Measurements from ENCODE around the gene PHIP. TPM values are rescaled to one million over a fixed set of nuclear protein-coding genes. Genes with fewer than 3 reads are reported as not detected.

The PHIP gene
- total RNA-seq, 1 donor from 2014 or later = 60.0 TPM

- Mint-ChIP-seq H3K4me1 (ENCODE audit: low read depth, unreplicated experiment) (no peaks in the 10 kb centered on the region), H3K9me3 (ENCODE audit: unreplicated experiment) (no peaks in the 10 kb centered on the region), H3K27me3 (ENCODE audit: unreplicated experiment) (no peaks in the 10 kb centered on the region), H3K36me3 (ENCODE audit: unreplicated experiment) (no peaks in the 10 kb centered on the region), H3K4me3 (ENCODE audit: unreplicated experiment) (no peak overlapping the region), H3K27ac (ENCODE audit: unreplicated experiment) (no peak overlapping the region)
- no peak for TF ChIP-seq CTCF (IDR thresholded peaks at IDR 0.05; ENCODE audit: partially characterized antibody, unreplicated experiment)
- DNase-seq = no peak
Observed at GRCh38 chr6:79005497-79005896, 72.6 kb downstream of the PHIP start.

DNA sequence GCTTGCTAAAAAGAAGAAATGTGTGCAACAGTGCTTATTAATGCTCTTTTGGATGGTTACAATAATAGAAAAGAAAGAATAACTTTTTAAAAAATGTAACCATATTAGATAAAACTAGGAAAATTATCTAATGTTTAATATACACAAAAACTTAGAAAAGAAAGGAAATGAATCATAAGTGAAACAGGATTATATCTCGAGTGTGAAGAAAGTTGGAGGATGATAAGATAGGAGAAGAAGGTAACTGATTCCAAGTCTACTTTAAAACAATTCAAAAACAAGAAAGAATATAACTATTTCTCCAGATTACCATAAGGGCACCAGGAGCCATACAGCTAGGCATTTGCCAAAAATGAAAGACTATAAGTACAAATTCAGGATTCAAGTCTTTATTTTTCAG, 73.0 kb downstream of the PHIP start:
- DNase-seq = no peak
- H3K27me3 Mint-ChIP-seq (ENCODE audit: unreplicated experiment) = no peaks in the 10 kb centered on the region
- H3K9me3 Mint-ChIP-seq (ENCODE audit: unreplicated experiment) = no peaks in the 10 kb centered on the region
- no peaks in the 10 kb centered on the region for H3K36me3 Mint-ChIP-seq (ENCODE audit: unreplicated experiment)
- H3K27ac Mint-ChIP-seq (ENCODE audit: unreplicated experiment) = no peak overlapping the region
- no peak overlapping the region for H3K4me3 Mint-ChIP-seq (ENCODE audit: unreplicated experiment)
- TF ChIP-seq CTCF (IDR thresholded peaks at IDR 0.05; ENCODE audit: partially characterized antibody, unreplicated experiment) = no peak
- H3K4me1 Mint-ChIP-seq (ENCODE audit: low read depth, unreplicated experiment) = no peaks in the 10 kb centered on the region

GRCh38 chr6:79004239-79004638, 73.8 kb downstream of the PHIP start:
- Mint-ChIP-seq H3K36me3 (ENCODE audit: unreplicated experiment) (no peaks in the 10 kb centered on the region), H3K9me3 (ENCODE audit: unreplicated experiment) (no peaks in the 10 kb centered on the region), H3K4me1 (ENCODE audit: low read depth, unreplicated experiment) (no peaks in the 10 kb centered on the region), H3K27me3 (ENCODE audit: unreplicated experiment) (no peaks in the 10 kb centered on the region), H3K27ac (ENCODE audit: unreplicated experiment) (no peak overlapping the region), H3K4me3 (ENCODE audit: unreplicated experiment) (no peak overlapping the region)
- DNase-seq = no peak
- no peak for TF ChIP-seq CTCF (IDR thresholded peaks at IDR 0.05; ENCODE audit: partially characterized antibody, unreplicated experiment)

DNA sequence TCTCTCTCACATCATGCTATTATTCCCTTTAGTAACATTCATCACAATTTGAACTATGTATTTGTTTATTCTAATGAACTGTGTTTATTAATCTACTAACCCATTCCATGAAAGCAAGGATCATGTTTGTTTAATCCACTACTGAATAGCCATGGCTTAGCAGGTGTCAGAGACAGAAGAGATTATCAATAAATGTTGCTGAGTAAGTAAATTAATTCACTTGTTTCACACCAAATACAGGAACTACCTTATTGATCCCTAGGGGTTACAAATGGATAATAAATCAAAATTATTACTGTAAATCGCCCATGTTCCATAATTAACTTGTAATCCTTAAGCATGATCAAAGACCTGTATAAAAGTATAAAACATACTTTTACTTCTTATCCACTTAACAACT, 76.6 kb downstream of the PHIP start:
- Mint-ChIP-seq H3K4me3 (ENCODE audit: unreplicated experiment) (no peak overlapping the region), H3K36me3 (ENCODE audit: unreplicated experiment) (no peaks in the 10 kb centered on the region), H3K27ac (ENCODE audit: unreplicated experiment) (no peak overlapping the region), H3K27me3 (ENCODE audit: unreplicated experiment) (no peaks in the 10 kb centered on the region), H3K9me3 (ENCODE audit: unreplicated experiment) (no peaks in the 10 kb centered on the region), H3K4me1 (ENCODE audit: low read depth, unreplicated experiment) (no peaks in the 10 kb centered on the region)
- DNase-seq = no peak
- TF ChIP-seq CTCF (IDR thresholded peaks at IDR 0.05; ENCODE audit: partially characterized antibody, unreplicated experiment) = no peak

- Mint-ChIP-seq H3K27me3 (ENCODE audit: unreplicated experiment) (peaks cover 1% of the 10 kb centered on the region), H3K4me3 (ENCODE audit: unreplicated experiment) (no peak overlapping the region), H3K9me3 (ENCODE audit: unreplicated experiment) (no peaks in the 10 kb centered on the region), H3K4me1 (ENCODE audit: low read depth, unreplicated experiment) (no peaks in the 10 kb centered on the region), H3K36me3 (ENCODE audit: unreplicated experiment) (peaks cover 8% of the 10 kb centered on the region), H3K27ac (ENCODE audit: unreplicated experiment) (no peak overlapping the region)
- DNase-seq = no peak
- TF ChIP-seq CTCF (IDR thresholded peaks at IDR 0.05; ENCODE audit: partially characterized antibody, unreplicated experiment) = no peak
Observed at GRCh38 chr6:78999737-79000136, 78.3 kb downstream of the PHIP start.

Data from glutamatergic neuron (in vitro differentiated cells).